Glutamatergic neuron (in vitro differentiated cells): ENCODE measurements around the gene PRDM8. TPM values are rescaled to one million over a fixed set of nuclear protein-coding genes. Genes with fewer than 3 reads are reported as not detected.

Experiments used
- DNase-seq: peaks from one replicate; pipeline ENCODE4 v3.0.0; 2022
- H3K27ac Mint-ChIP-seq: one replicate; pipeline ENCODE4 v1.8.0; 2020; ENCODE audit warnings: mild to moderate bottlenecking, mixed read lengths, inconsistent platforms; ENCODE audit not compliant: unreplicated experiment
- H3K27me3 Mint-ChIP-seq: one replicate; pipeline ENCODE4 v1.8.0; 2020; ENCODE audit warnings: mild to moderate bottlenecking, moderate library complexity, mixed read lengths, inconsistent platforms; ENCODE audit not compliant: unreplicated experiment
- H3K36me3 Mint-ChIP-seq: one replicate; pipeline ENCODE4 v1.8.0; 2020; ENCODE audit warnings: mild to moderate bottlenecking, mixed read lengths, inconsistent platforms; ENCODE audit not compliant: unreplicated experiment
- H3K4me1 Mint-ChIP-seq: one replicate; pipeline ENCODE4 v1.8.0; 2020; ENCODE audit warnings: mild to moderate bottlenecking, low read depth, mixed read lengths, inconsistent platforms; ENCODE audit not compliant: unreplicated experiment
- H3K4me3 Mint-ChIP-seq: one replicate; pipeline ENCODE4 v1.8.0; 2020; ENCODE audit warnings: mild to moderate bottlenecking, mixed read lengths, inconsistent platforms; ENCODE audit not compliant: unreplicated experiment
- H3K9me3 Mint-ChIP-seq: one replicate; pipeline ENCODE4 v1.8.0; 2020; ENCODE audit warnings: mild to moderate bottlenecking, moderate library complexity, mixed read lengths, inconsistent platforms; ENCODE audit not compliant: unreplicated experiment
- total RNA-seq: library from RNA; stranded (reverse); fragmentation: NEBNext Ultra II Directional; extraction: Animal tissue kit (Norgen Biotek cat#: 25700); gene quantifications from one replicate; pipeline ENCODE4 v1.2.1, GENCODE V29; 2021; ENCODE audit not compliant: unreplicated experiment
- TF ChIP-seq, protein P1 (sequence below): fragments of 200-600 bp; sonication (generic); IDR thresholded peaks from one replicate; pipeline ENCODE4 v1.5.0; 2021; ENCODE audit not compliant: partially characterized antibody, unreplicated experiment

Gene PRDM8
- total RNA-seq, 1 donor from 2014 or later = 16.6 TPM

GRCh38 chr4:80204433-80205011 lies 7.2 kb downstream of the PRDM8 start:
- Mint-ChIP-seq H3K9me3 (peaks cover 15% of the 10 kb centered on the region), H3K4me3 (no peak overlapping the region), H3K27me3 (peaks cover 23% of the 10 kb centered on the region), H3K4me1 (peaks cover 19% of the 10 kb centered on the region), H3K27ac (no peak overlapping the region), H3K36me3 (peaks cover 7% of the 10 kb centered on the region)
- DNase-seq = no peak
- TF ChIP-seq, protein P1, sequence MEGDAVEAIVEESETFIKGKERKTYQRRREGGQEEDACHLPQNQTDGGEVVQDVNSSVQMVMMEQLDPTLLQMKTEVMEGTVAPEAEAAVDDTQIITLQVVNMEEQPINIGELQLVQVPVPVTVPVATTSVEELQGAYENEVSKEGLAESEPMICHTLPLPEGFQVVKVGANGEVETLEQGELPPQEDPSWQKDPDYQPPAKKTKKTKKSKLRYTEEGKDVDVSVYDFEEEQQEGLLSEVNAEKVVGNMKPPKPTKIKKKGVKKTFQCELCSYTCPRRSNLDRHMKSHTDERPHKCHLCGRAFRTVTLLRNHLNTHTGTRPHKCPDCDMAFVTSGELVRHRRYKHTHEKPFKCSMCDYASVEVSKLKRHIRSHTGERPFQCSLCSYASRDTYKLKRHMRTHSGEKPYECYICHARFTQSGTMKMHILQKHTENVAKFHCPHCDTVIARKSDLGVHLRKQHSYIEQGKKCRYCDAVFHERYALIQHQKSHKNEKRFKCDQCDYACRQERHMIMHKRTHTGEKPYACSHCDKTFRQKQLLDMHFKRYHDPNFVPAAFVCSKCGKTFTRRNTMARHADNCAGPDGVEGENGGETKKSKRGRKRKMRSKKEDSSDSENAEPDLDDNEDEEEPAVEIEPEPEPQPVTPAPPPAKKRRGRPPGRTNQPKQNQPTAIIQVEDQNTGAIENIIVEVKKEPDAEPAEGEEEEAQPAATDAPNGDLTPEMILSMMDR = no peak

DNA sequence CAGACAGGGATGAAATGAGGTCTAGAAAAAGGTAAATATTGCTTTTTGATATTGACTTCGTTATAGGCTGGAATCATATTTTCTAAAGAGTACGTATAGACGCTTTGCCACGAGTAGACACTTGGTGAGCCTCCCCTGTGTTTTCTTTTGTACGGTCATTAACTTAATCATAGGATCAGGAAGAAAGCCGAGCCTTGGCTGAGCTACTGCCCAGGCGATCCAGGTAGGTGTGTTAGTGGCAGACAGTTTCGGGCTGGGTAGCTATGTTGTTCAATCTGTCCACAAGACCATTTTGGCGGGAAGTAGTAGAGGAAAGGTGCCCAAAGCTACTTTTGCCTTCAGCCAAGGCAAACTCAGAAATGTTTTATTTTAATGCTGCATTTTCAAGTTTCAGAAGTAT lies 8.8 kb downstream of the PRDM8 start:
- Mint-ChIP-seq H3K9me3 (peaks cover 15% of the 10 kb centered on the region), H3K36me3 (peaks cover 7% of the 10 kb centered on the region), H3K4me1 (peaks cover 15% of the 10 kb centered on the region), H3K4me3 (no peak overlapping the region), H3K27me3 (peaks cover 21% of the 10 kb centered on the region), H3K27ac (no peak overlapping the region)
- TF ChIP-seq, protein P1 = no peak
- DNase-seq = no peak

DNA sequence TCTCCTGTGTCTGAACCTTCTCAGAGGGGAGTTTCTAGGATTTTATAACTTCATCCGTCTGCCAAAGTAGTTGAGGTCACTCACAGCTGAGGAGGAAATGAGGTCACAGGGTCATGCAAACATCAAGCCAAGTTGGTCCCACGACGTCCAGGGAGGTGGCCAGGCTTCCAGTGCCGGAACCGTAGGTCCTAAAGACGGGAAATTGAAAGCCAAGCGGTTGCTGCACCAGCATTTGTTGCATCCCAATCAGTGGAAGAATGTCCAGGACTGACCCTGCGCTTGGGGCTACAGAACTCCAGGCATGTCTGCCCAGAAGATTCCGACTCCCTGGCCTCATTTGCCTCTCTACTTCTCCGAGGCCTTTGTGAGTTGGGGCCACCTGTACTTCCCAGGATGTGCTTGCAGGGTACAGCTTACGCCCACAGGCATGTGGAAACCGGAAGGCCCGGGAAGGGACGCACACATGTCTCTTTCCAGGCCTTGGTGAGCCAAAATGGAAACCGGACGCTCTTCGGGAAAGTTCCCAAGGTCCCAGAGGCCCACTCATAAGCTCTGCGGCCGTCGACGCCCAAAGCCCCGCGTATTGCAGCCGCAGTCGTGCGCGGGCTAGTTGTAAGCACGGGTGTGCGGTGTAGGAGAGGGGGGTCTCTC lies 9.3 kb downstream of the PRDM8 start:
- H3K4me3 Mint-ChIP-seq = no peak overlapping the region
- H3K4me1 Mint-ChIP-seq = peaks cover 10% of the 10 kb centered on the region
- H3K36me3 Mint-ChIP-seq = peaks cover 7% of the 10 kb centered on the region
- H3K27ac Mint-ChIP-seq = no peak overlapping the region
- TF ChIP-seq, protein P1 = no peak
- no peak for DNase-seq
- H3K27me3 Mint-ChIP-seq = peaks cover 15% of the 10 kb centered on the region
- peaks cover 12% of the 10 kb centered on the region for H3K9me3 Mint-ChIP-seq

DNA sequence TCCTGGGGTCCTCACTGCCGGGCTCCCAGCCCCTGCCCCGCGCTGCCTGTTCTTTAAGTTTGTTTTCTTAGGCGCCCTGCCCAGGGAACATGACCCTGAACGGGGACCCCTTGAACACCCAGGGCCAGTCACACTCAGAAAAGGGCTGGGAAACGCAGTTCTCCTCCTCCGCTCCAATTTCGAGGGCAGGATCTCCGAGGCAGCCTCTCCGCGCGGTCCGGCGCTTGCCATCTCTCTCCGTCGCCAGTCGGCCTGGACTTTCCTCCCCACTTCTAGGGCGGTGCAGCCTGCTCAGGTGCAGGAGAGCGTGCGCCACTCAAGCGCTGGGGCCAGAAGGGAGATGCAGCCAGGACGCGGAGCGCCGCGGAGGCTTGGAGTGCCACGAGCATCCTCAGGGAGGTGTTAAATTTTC lies 9.9 kb downstream of the PRDM8 start:
- TF ChIP-seq, protein P1 = no peak
- Mint-ChIP-seq H3K4me3 (no peak overlapping the region), H3K9me3 (peaks cover 12% of the 10 kb centered on the region), H3K27me3 (peaks cover 14% of the 10 kb centered on the region), H3K27ac (no peak overlapping the region), H3K36me3 (peaks cover 7% of the 10 kb centered on the region), H3K4me1 (peaks cover 9% of the 10 kb centered on the region)
- no peak for DNase-seq

- peaks cover 14% of the 10 kb centered on the region for H3K27me3 Mint-ChIP-seq
- no peak for DNase-seq
- H3K4me1 Mint-ChIP-seq = peaks cover 9% of the 10 kb centered on the region
- TF ChIP-seq, protein P1 = no peak
- peaks cover 12% of the 10 kb centered on the region for H3K9me3 Mint-ChIP-seq
- H3K36me3 Mint-ChIP-seq = peaks cover 7% of the 10 kb centered on the region
- peak overlapping the region; percentile 76 for H3K4me3 Mint-ChIP-seq
- no peak overlapping the region for H3K27ac Mint-ChIP-seq
Observed at GRCh38 chr4:80207664-80208063, 10.4 kb downstream of the PRDM8 start.
